ENCODE results near the gene RIBC1.

RIBC1 gene

DNA sequence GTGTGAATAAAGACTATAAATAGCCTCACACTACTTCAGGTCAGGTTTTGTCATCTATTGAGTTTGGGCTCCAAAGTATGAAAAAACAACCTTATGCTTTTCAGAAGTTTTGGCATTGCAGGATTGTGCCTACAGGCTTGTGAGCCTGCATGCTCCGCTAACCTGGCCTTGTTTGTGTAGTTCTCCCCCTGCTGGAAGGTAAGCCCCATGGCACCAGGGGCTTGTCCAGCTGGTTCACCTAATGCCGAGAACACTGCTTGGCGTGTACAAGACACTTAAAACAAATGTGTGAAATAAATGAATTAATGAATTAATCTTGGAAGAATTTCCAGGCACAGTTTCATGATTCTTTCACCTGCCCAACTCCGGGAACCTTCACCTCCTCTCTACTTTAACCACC, 13.3 kb downstream of the RIBC1 start:
- no peak overlapping the region for H3K4me3 ChIP-seq (ENCODE audit: low read depth, low read length)
- DNase-seq (ENCODE audit: low read depth) = no peak
- TF ChIP-seq, protein P1, sequence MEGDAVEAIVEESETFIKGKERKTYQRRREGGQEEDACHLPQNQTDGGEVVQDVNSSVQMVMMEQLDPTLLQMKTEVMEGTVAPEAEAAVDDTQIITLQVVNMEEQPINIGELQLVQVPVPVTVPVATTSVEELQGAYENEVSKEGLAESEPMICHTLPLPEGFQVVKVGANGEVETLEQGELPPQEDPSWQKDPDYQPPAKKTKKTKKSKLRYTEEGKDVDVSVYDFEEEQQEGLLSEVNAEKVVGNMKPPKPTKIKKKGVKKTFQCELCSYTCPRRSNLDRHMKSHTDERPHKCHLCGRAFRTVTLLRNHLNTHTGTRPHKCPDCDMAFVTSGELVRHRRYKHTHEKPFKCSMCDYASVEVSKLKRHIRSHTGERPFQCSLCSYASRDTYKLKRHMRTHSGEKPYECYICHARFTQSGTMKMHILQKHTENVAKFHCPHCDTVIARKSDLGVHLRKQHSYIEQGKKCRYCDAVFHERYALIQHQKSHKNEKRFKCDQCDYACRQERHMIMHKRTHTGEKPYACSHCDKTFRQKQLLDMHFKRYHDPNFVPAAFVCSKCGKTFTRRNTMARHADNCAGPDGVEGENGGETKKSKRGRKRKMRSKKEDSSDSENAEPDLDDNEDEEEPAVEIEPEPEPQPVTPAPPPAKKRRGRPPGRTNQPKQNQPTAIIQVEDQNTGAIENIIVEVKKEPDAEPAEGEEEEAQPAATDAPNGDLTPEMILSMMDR (IDR thresholded peaks at IDR 0.05; ENCODE audit: low read depth, low read length, missing control alignments) = peak; percentile 70

DNA sequence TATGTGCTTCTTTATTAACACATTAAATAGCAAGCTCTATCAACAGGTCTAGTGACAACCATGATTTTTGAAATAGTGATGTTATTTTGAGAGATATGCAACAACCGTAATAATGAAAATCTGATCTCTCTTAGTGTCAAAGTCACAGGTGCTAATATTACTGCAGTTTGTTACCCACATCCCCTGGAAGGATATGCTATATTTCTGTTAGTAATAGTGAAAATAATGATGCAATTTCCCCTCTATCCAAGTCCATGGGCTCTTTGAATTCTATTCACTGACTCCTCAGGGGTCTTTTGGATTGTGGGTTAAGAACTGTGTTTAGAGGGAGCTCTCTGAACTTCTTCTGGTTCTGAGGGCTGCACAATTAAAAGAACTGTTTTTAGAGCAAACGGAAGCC, 14.5 kb downstream of the RIBC1 start:
- DNase-seq (ENCODE audit: low read depth) = no peak
- TF ChIP-seq, protein P1 (IDR thresholded peaks at IDR 0.05; ENCODE audit: low read depth, low read length, missing control alignments) = no peak
- no peak overlapping the region for H3K4me3 ChIP-seq (ENCODE audit: low read depth, low read length)

DNA sequence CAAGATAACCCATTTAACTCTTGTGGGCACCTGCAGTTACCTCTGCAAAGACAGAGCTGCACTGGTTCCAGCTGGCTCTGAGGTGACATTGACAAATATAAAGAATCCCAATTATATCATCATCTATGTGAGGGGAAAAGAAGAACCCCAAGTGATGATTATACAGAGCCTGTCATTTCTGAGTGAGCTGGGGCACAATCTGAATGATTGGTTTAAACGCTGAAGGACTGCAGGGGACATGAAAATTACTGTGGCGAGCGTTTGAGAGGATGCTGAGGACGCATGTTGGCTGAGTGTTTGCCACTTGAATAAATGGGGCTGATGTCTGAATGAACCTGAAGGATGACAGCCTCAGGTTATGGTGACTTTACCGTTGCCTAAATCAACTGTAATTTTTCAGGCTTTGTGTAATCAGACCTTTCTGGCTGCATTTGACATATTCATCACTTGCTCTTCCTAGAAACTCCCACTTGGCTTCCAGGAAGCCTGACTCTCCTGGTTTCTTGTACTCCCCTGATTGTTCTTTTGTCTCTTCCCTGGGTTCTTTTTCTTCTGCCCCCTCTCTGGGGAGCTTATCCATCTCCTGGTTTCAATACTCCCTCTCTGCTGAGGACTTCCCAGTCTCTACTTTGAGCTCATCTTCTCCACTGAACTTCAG, 15.6 kb downstream of the RIBC1 start:
- H3K4me3 ChIP-seq (ENCODE audit: low read depth, low read length) = no peak overlapping the region
- no peak for DNase-seq (ENCODE audit: low read depth)
- TF ChIP-seq, protein P1 (IDR thresholded peaks at IDR 0.05; ENCODE audit: low read depth, low read length, missing control alignments) = no peak

DNA sequence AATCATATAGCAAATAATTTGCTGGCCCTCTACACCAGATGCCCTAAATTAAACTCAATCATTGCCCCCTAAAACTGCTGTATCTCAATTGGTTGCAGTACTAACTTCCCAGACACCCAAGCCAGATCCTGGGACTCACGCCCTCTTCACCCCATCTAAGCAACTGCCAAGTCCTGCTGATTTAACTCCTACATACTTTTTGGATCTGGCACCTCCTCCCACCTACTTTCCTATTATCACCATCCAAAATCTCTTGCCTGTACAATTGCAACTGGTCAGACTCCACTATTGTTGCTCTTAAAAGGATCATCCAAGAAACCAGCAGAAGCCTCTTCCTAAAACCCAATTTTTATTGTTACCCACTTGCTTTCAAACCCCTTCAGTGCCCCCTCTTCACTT, 16.2 kb downstream of the RIBC1 start:
- no peak overlapping the region for H3K4me3 ChIP-seq (ENCODE audit: low read depth, low read length)
- DNase-seq (ENCODE audit: low read depth) = no peak
- TF ChIP-seq, protein P1 (IDR thresholded peaks at IDR 0.05; ENCODE audit: low read depth, low read length, missing control alignments) = no peak

DNA sequence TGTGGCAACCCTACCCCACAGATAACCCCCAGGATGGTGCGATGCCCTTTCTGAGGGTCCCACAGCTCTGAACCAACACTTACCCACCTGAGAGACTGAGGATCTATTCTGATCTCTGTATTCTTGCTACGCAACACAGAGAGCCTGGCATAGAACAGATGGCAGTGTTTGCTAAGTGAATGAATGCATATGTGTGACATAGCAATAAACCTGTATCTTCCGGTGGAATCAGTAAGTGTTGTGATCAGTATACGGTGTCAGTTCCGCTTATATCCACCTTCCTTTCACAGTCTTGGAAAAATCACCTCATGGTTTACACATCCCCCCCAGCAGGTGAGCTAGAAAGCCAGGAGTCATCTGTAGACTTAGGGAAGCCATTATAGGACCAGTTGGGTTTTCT, 17.4 kb downstream of the RIBC1 start:
- DNase-seq (ENCODE audit: low read depth) = no peak
- TF ChIP-seq, protein P1 (IDR thresholded peaks at IDR 0.05; ENCODE audit: low read depth, low read length, missing control alignments) = no peak
- H3K4me3 ChIP-seq (ENCODE audit: low read depth, low read length) = no peak overlapping the region

DNA sequence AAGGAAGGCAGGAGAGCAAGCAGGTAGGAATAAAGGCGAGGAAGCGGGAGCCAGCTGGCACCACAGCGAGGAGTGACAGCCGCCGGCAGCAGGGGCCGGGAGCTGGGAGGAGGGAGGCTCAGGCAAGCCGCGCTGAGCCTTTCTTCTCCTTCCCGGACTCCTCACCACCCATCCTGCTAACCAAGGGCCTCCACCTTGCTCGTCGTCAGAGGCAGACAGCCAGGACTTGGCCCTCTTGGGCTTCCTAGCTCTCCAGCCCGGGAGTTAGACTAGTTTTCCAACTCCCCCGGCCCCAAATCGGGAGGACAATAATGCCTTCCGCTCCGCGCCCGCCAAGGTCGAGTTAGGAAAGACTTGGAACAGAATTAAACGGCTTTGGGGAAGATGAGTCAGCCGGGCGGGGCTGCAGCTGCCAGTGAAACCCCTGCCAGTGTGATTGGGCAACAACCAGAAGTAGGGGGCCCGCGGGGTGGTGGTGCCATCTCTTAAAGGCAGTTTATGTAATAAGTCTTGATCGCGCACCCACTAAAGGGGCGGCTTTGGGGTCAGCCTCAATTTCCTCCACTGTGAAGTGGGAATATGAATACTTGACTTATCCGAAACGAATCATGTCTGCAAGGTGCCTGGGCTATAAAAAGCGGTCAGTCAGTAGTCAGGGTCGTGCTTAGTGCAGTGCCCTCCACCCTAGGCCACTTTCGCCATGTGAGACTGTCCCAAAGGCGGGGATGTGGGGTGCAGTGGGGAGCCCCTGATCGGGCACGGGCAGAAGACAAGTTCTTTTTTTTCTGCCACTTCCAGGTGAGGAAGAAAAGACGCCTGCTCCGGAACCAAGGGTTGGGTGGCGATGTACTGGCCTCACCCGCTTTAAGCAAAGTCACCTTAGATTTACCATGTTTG, 18.2 kb downstream of the RIBC1 start:
- TF ChIP-seq, protein P1 (IDR thresholded peaks at IDR 0.05; ENCODE audit: low read depth, low read length, missing control alignments) = no peak
- H3K4me3 ChIP-seq (ENCODE audit: low read depth, low read length) = peak overlapping the region; percentile 18; the same call in 1 of the 2 replicates
- no peak for DNase-seq (ENCODE audit: low read depth)
